HG03097 (cell line): ENCODE results near the gene HAGHL.
A peak's percentile ranks its signal among the peaks of the same experiment; 100 is the strongest.
"Not testable (repeated sequence)": the region's sequence is repeated elsewhere in the genome, so short reads cannot be mapped to it uniquely, and the experiment has no call there.

Experiments used
- ATAC-seq: cut with Tn5 transposase; IDR thresholded peaks from one replicate; pipeline ENCODE4 v1.9.1; 2021; ENCODE audit not compliant: unreplicated experiment, low FRiP score

The HAGHL gene

GRCh38 chr16:732332-732731 lies 5.4 kb downstream of the HAGHL start:
- ATAC-seq = no peak

GRCh38 chr16:732936-733335 lies 6.0 kb downstream of the HAGHL start:
- ATAC-seq = no peak

GRCh38 chr16:733382-734207 lies 6.7 kb downstream of the HAGHL start:
- ATAC-seq = no peak

- ATAC-seq = no peak
Measured at GRCh38 chr16:734208-734980, 7.5 kb downstream of the HAGHL start.

GRCh38 chr16:734981-735881 lies 8.3 kb downstream of the HAGHL start:
- ATAC-seq = no peak

- ATAC-seq = no peak
Measured at GRCh38 chr16:735982-736453, 9.1 kb downstream of the HAGHL start.

GRCh38 chr16:736936-737481 lies 10.1 kb downstream of the HAGHL start:
- no peak for ATAC-seq

- no peak for ATAC-seq
Measured at GRCh38 chr16:739560-740458, 12.9 kb downstream of the HAGHL start.

- peak; percentile 15 for ATAC-seq
Measured at GRCh38 chr16:740459-740763, 13.5 kb downstream of the HAGHL start.

- ATAC-seq = peak; percentile 80
Measured at GRCh38 chr16:740764-741505, 14.0 kb downstream of the HAGHL start, which contains the start of gene CIAO3. TSS of gene CIAO3 (minus strand) at chr16:740997. CDS start at chr16:740985, 12 bp downstream.

- no peak for ATAC-seq
Measured at GRCh38 chr16:741986-742629, 15.2 kb downstream of the HAGHL start.

- not testable (repeated sequence) for ATAC-seq
Measured at GRCh38 chr16:742894-743293, 16.0 kb downstream of the HAGHL start.

GRCh38 chr16:743794-744500 lies 17.0 kb downstream of the HAGHL start:
- no peak for ATAC-seq

GRCh38 chr16:745739-746138 lies 18.8 kb downstream of the HAGHL start:
- no peak for ATAC-seq

- no peak for ATAC-seq
Measured at GRCh38 chr16:746637-747036, 19.7 kb downstream of the HAGHL start.

GRCh38 chr16:747978-748746 lies 21.3 kb downstream of the HAGHL start:
- no peak for ATAC-seq

GRCh38 chr16:749010-749409 lies 22.1 kb downstream of the HAGHL start:
- no peak for ATAC-seq
